ENCODE results near the gene EDNRA. TPM values are rescaled to one million over a fixed set of nuclear protein-coding genes. Genes with fewer than 3 reads are reported as not detected.

Gene EDNRA
- polyA plus RNA-seq, 1 of the 3 experiments (the other 2 are of a cell fraction) = 1.2 TPM

- Histone ChIP-seq H3K9ac (no peak overlapping the region), H3K36me3 (replicated peaks in 1 of 2; ENCODE audit: control insufficient read depth in 1 of 2, insufficient read depth in 2 of 2, low read length in 1 of 2) (no peaks in the 10 kb centered on the region), H3F3A (replicated peaks; ENCODE audit: insufficient read depth) (peaks cover 5% of the 10 kb centered on the region), H3K9me2 (no peaks in the 10 kb centered on the region), H3K79me2 (ENCODE audit: insufficient read depth) (no peaks in the 10 kb centered on the region), H4K20me1 (ENCODE audit: insufficient read depth) (no peaks in the 10 kb centered on the region), H3K4me2 (peak overlapping the region; percentile 27; the same call in 1 of the 2 replicates), H3K9me3 (no peaks in the 10 kb centered on the region), H3K27ac (ENCODE audit: low read depth in 2 of 2, low read length in 1 of 2) (peak overlapping the region in 1 of 2 experiments; percentile 57; a peak in 2 of 4 replicates), H3K4me3 (ENCODE audit: low read depth in 2 of 2, low read length in 1 of 2) (no peak overlapping the region), H3K4me1 (ENCODE audit: control insufficient read depth in 1 of 2, insufficient read depth in 2 of 2, low read depth in 1 of 2, low read length in 1 of 2) (peaks cover 4 to 16% of the 10 kb centered on the region in 2 experiments; a peak in 3 of 4 replicates), H3K27me3 (ENCODE audit: insufficient read depth) (no peaks in the 10 kb centered on the region), H2AFZ (ENCODE audit: low read depth) (peak overlapping the region; percentile 14; the same call in 1 of the 2 replicates)
- no peak for DNase-seq
- ChIA-PET CTCF (interaction anchor here (0.6 to 2.4 kb wide), 33 partner anchors 9 to 499 kb away, joined by 3 to 26 read pairs (median 4); partner anchors contain the start of genes EDNRA and TMEM184C), POLR2A (no interaction called here)
- WGBS (ENCODE audit: low lambda C conversion rate) = 88% methylated on average over 2 of the region's 2 CpGs
- TF ChIP-seq SMC3 (IDR thresholded peaks at IDR 0.05; ENCODE audit: low read depth, low read length) (no peak), EZH2phosphoT487 (IDR thresholded peaks at IDR 0.05; ENCODE audit: borderline replicate concordance, low read depth) (no peak), GABPA (IDR thresholded peaks at IDR 0.05; ENCODE audit: low read depth) (no peak), MEF2A (IDR thresholded peaks at IDR 0.05; ENCODE audit: borderline replicate concordance, low read depth) (no peak), REST (IDR thresholded peaks at IDR 0.05; ENCODE audit: low read depth, low read length) (no peak), FOXM1 (IDR thresholded peaks at IDR 0.05; ENCODE audit: low read depth) (no peak), SIN3A (IDR thresholded peaks at IDR 0.05; ENCODE audit: borderline replicate concordance, low read depth, low read length) (no peak), RCOR1 (IDR thresholded peaks at IDR 0.05; ENCODE audit: low read length) (no peak), NRF1 (IDR thresholded peaks at IDR 0.05; ENCODE audit: low read depth, low read length) (no peak), CTCF (IDR thresholded peaks at IDR 0.05) (no peak), TCF12 (IDR thresholded peaks at IDR 0.05) (no peak), FOXJ3 (CRISPR knock-in tag; IDR thresholded peaks at IDR 0.05) (no peak)
Measured at GRCh38 chr4:147518086-147518485, 37.2 kb downstream of the EDNRA start.

Measured in SK-N-SH (cell line).